ENCODE data around the gene GPR4. TPM values are rescaled to one million over a fixed set of nuclear protein-coding genes. Genes with fewer than 3 reads are reported as not detected.

The GPR4 gene
- total and polyA plus RNA-seq, 2 of the 8 experiments (the other 6 are each of a cell fraction or from before 2014, with no cell fraction given): 0.19 to 0.39 TPM

- TF ChIP-seq POLR2A (IDR thresholded peaks at IDR 0.05; ENCODE audit: control extremely low read depth in 1 of 2, low read depth in 2 of 2, low read length in 2 of 2): no peak
- TF ChIP-seq SP4 (IDR thresholded peaks at IDR 0.05; ENCODE audit: low read length): no peak
- TF ChIP-seq SIX5 (IDR thresholded peaks at IDR 0.05; ENCODE audit: low read depth, low read length): no peak
- no peak for TF ChIP-seq ZNF274 (IDR thresholded peaks at IDR 0.05; ENCODE audit: borderline replicate concordance, extremely low read depth, low read length)
- no peak for TF ChIP-seq RXRA (IDR thresholded peaks at IDR 0.05; ENCODE audit: insufficient read depth, low read depth, low read length)
- TF ChIP-seq JUN (IDR thresholded peaks at IDR 0.05; ENCODE audit: low read depth, low read length): no peak
- TF ChIP-seq TBP (IDR thresholded peaks at IDR 0.05; ENCODE audit: low read depth, low read length): no peak
- TF ChIP-seq SIRT6 (IDR thresholded peaks at IDR 0.05; ENCODE audit: low read length): no peak
These were observed 47.5 kb downstream of the GPR4 start (continued) for GRCh38 chr19:45554481-45554880.
